GM23248 (cell line): Measurements from ENCODE around the gene NUMA1. TPM values are rescaled to one million over a fixed set of nuclear protein-coding genes. Genes with fewer than 3 reads are reported as not detected.

Experiments used
- DNase-seq: peaks from one replicate; pipeline ENCODE4 v3.0.0-alpha.2; 2015
- H2AFZ ChIP-seq: fragments of 200-600 bp; sonication (generic); 2 replicates; pipeline ENCODE4 v1.6.1; 2016; ENCODE audit warnings: antibody characterized with exemption
- H3F3A ChIP-seq: fragments of 200-600 bp; sonication (generic); 2 replicates; pipeline ENCODE4 v1.6.1; 2016; ENCODE audit warnings: mild to moderate bottlenecking, antibody characterized with exemption, mixed run types; ENCODE audit not compliant: insufficient read depth
- H3K27ac ChIP-seq: fragments of 200-600 bp; sonication (generic); 2 replicates; pipeline ENCODE4 v1.5.1; 2016; ENCODE audit warnings: mild to moderate bottlenecking
- H3K27me3 ChIP-seq: fragments of 200-600 bp; sonication (generic); replicated peaks from 2 replicates; pipeline ENCODE4 v1.6.1; 2016; ENCODE audit warnings: mild to moderate bottlenecking; ENCODE audit not compliant: insufficient read depth
- H3K36me3 ChIP-seq: fragments of 200-600 bp; sonication (generic); 2 replicates; pipeline ENCODE4 v1.6.1; 2016; ENCODE audit warnings: low read depth, mild to moderate bottlenecking
- H3K4me1 ChIP-seq: fragments of 200-600 bp; sonication (generic); 2 replicates; pipeline ENCODE4 v1.6.1; 2016; ENCODE audit warnings: mild to moderate bottlenecking; ENCODE audit not compliant: insufficient read depth
- H3K4me2 ChIP-seq: fragments of 200-600 bp; sonication (generic); one replicate; pipeline ENCODE4 v1.6.1; 2016; ENCODE audit warnings: mild to moderate bottlenecking; ENCODE audit not compliant: unreplicated experiment
- H3K4me3 ChIP-seq: fragments of 200-600 bp; sonication (generic); 2 replicates; pipeline ENCODE4 v1.5.1; 2016; ENCODE audit warnings: mild to moderate bottlenecking
- H3K79me2 ChIP-seq: fragments of 200-600 bp; sonication (generic); 2 replicates; pipeline ENCODE4 v1.6.1; 2016; ENCODE audit warnings: mild to moderate bottlenecking; ENCODE audit not compliant: insufficient read depth
- H3K9ac ChIP-seq: fragments of 200-600 bp; sonication (generic); 2 replicates; pipeline ENCODE4 v1.6.1; 2016; ENCODE audit warnings: mild to moderate bottlenecking
- H3K9me2 ChIP-seq: fragments of 200-600 bp; sonication (generic); 2 replicates; pipeline ENCODE4 v1.6.1; 2016; ENCODE audit warnings: mixed run types, mild to moderate bottlenecking, moderate library complexity; ENCODE audit not compliant: insufficient read depth
- H3K9me3 ChIP-seq: fragments of 200-600 bp; sonication (generic); one replicate; pipeline ENCODE4 v1.6.1; 2017; ENCODE audit warnings: low read depth
- H4K20me1 ChIP-seq: fragments of 200-600 bp; sonication (generic); 2 replicates; pipeline ENCODE4 v1.6.0; 2016; ENCODE audit not compliant: insufficient read depth
- EZH2 ChIP-seq: fragments of 200-600 bp; sonication (generic); IDR thresholded peaks from 2 replicates; pipeline ENCODE4 v1.6.1; 2018; ENCODE audit warnings: antibody characterized with exemption, mild to moderate bottlenecking; ENCODE audit not compliant: insufficient read depth, poor library complexity, severe bottlenecking
- EZH2phosphoT487 ChIP-seq: fragments of 200-600 bp; sonication (generic); IDR thresholded peaks from 2 replicates; pipeline ENCODE4 v1.6.1; 2018; ENCODE audit warnings: antibody characterized with exemption, moderate library complexity, mild to moderate bottlenecking, low read depth; ENCODE audit not compliant: insufficient read depth
- WGBS, 2 experiments: methylation state at CpG; one replicate each; pipeline ENCODE4 v1.1.6; 2015 to 2017; ENCODE audit warnings: low lambda C conversion rate in 2 of 2, low coverage in 1 of 2; ENCODE audit errors: missing lambda C conversion rate in 2 of 2; 5-methylcytosine and 5-hydroxymethylcytosine counted together
- in situ Hi-C: fragments of 300-500 bp; cut with MboI; formaldehyde crosslinking; loops from 2 replicates; pipeline ENCODE4 v1.15.0; 2020
- polyA plus RNA-seq: library from polyadenylated mRNA; unstranded; fragments of >200 nt; fragmentation: Nextera tagmentation; extraction: Ambion mirVana; gene quantifications from 2 replicates; pipeline ENCODE4 v1.2.1, GENCODE V29; 2016
- total RNA-seq: library from RNA; depleted of rRNA; stranded (reverse); fragments of >200 nt; shearing (Covaris generic); gene quantifications from 2 replicates; pipeline ENCODE4 v1.2.3, GENCODE V29; 2014

The NUMA1 gene
- total and polyA plus RNA-seq, 2 experiments from 2014 or later = 51.5 to 124 TPM

- no peak overlapping the region for H2AFZ ChIP-seq
- peaks cover 5% of the 10 kb centered on the region; the same call in 1 of the 2 replicates for H3K79me2 ChIP-seq
- no peaks in the 10 kb centered on the region for H3K27me3 ChIP-seq
- H3K36me3 ChIP-seq = peaks cover 9% of the 10 kb centered on the region; the same call in 1 of the 2 replicates
- H3K9ac ChIP-seq = no peak overlapping the region
- H3K4me1 ChIP-seq = 0 out of 2 replicates have a peak, but pooled peaks cover 9% of the 10 kb centered on the region
- H3K9me3 ChIP-seq = no peaks in the 10 kb centered on the region
- H3F3A ChIP-seq = peaks cover 13% of the 10 kb centered on the region; the same call in 1 of the 2 replicates
- H3K9me2 ChIP-seq = no peaks in the 10 kb centered on the region
- no peak for DNase-seq
- H3K27ac ChIP-seq = no peak overlapping the region
- H3K4me2 ChIP-seq = no peak overlapping the region
- no peaks in the 10 kb centered on the region for H4K20me1 ChIP-seq
- in situ Hi-C loops = no loop called here
- no peak for TF ChIP-seq EZH2phosphoT487
- TF ChIP-seq EZH2 = no peak
- no peak overlapping the region for H3K4me3 ChIP-seq
- 93 to 95% methylated on average over 2 of the region's 2 CpGs for WGBS, 2 experiments
Measured at GRCh38 chr11:71971680-71972079, 108.7 kb downstream of the NUMA1 start.

GRCh38 chr11:71964641-71965040, 115.7 kb downstream of the NUMA1 start:
- H3K27me3 ChIP-seq = no peaks in the 10 kb centered on the region
- no peaks in the 10 kb centered on the region for H3K9me3 ChIP-seq
- H3K4me3 ChIP-seq = no peak overlapping the region
- peaks cover 8% of the 10 kb centered on the region; the same call in 1 of the 2 replicates for H3K79me2 ChIP-seq
- peaks cover 24% of the 10 kb centered on the region for H3K36me3 ChIP-seq
- TF ChIP-seq EZH2phosphoT487 = no peak
- TF ChIP-seq EZH2 = no peak
- peaks cover 17% of the 10 kb centered on the region for H3F3A ChIP-seq
- DNase-seq = no peak
- no peak overlapping the region for H3K27ac ChIP-seq
- no peak overlapping the region for H3K4me2 ChIP-seq
- 90 to 94% methylated on average over 4 of the region's 4 CpGs for WGBS, 2 experiments
- H3K4me1 ChIP-seq = peaks cover 14% of the 10 kb centered on the region
- H4K20me1 ChIP-seq = no peaks in the 10 kb centered on the region
- no peak overlapping the region for H2AFZ ChIP-seq
- H3K9ac ChIP-seq = no peak overlapping the region
- H3K9me2 ChIP-seq = no peaks in the 10 kb centered on the region
- in situ Hi-C loops = no loop called here

GRCh38 chr11:71963468-71963867, 116.9 kb downstream of the NUMA1 start:
- DNase-seq = no peak
- H3K9me3 ChIP-seq = no peaks in the 10 kb centered on the region
- H3K27me3 ChIP-seq = no peaks in the 10 kb centered on the region
- no peaks in the 10 kb centered on the region for H4K20me1 ChIP-seq
- no peak overlapping the region for H3K9ac ChIP-seq
- H3K79me2 ChIP-seq = peaks cover 16% of the 10 kb centered on the region
- no peaks in the 10 kb centered on the region for H3K9me2 ChIP-seq
- H3K4me1 ChIP-seq = peaks cover 14% of the 10 kb centered on the region
- H3F3A ChIP-seq = peaks cover 17% of the 10 kb centered on the region
- H3K36me3 ChIP-seq = peaks cover 23% of the 10 kb centered on the region
- TF ChIP-seq EZH2phosphoT487 = no peak
- no peak for TF ChIP-seq EZH2
- WGBS, 2 experiments = 94 to 96% methylated on average over 8 of the region's 8 CpGs
- H3K4me3 ChIP-seq = no peak overlapping the region
- H3K27ac ChIP-seq = no peak overlapping the region
- in situ Hi-C loops = no loop called here
- H2AFZ ChIP-seq = no peak overlapping the region
- H3K4me2 ChIP-seq = no peak overlapping the region

- Histone ChIP-seq H3K9me3 (no peaks in the 10 kb centered on the region), H4K20me1 (no peaks in the 10 kb centered on the region), H3K79me2 (peaks cover 24% of the 10 kb centered on the region), H3K9me2 (no peaks in the 10 kb centered on the region), H3K36me3 (peaks cover 25% of the 10 kb centered on the region), H3K4me1 (peaks cover 14% of the 10 kb centered on the region), H3K27me3 (no peaks in the 10 kb centered on the region), H3F3A (peaks cover 17% of the 10 kb centered on the region), H3K9ac (peak overlapping the region; percentile 21; the same call in 1 of the 2 replicates), H3K4me2 (no peak overlapping the region), H2AFZ (no peak overlapping the region), H3K27ac (peak overlapping the region; percentile 55), H3K4me3 (no peak overlapping the region)
- TF ChIP-seq EZH2phosphoT487 (0 out of 2 replicates have a peak, but pooled peaks have one; percentile 59), EZH2 (no peak)
- peak; percentile 53 for DNase-seq
- 19 to 25% methylated on average over 2 of the region's 2 CpGs for WGBS, 2 experiments
- in situ Hi-C loops = no loop called here
Measured at GRCh38 chr11:71962428-71963038, 117.8 kb downstream of the NUMA1 start.
